Measurements from ENCODE around the gene MYOF. TPM values are rescaled to one million over a fixed set of nuclear protein-coding genes. Genes with fewer than 3 reads are reported as not detected.
A peak's percentile ranks its signal among the peaks of the same experiment; 100 is the strongest.

MYOF gene
- polyA plus RNA-seq, 3 donors = 9.7 to 29.1 (median 14.5) TPM

- Histone ChIP-seq H4K20me1 (ENCODE audit: insufficient read depth, low read length) (no peaks in the 10 kb centered on the region), H2AFZ (ENCODE audit: insufficient read depth, low read depth, low read length, poor library complexity, severe bottlenecking) (no peak overlapping the region), H3K27ac (ENCODE audit: low read depth in 1 of 2, low read length in 2 of 2) (no peak overlapping the region), H3K27me3 (ENCODE audit: control insufficient read depth in 2 of 2, insufficient read depth in 2 of 2, low read length in 2 of 2) (no peaks in the 10 kb centered on the region), H3K9me3 (replicated peaks in 1 of 2; ENCODE audit: control insufficient read depth in 1 of 2, insufficient read depth in 1 of 2, low read length in 2 of 2) (no peaks in the 10 kb centered on the region), H3K4me2 (replicated peaks; ENCODE audit: extremely low read depth, low read length, poor library complexity, severe bottlenecking) (no peak overlapping the region), H3K79me2 (ENCODE audit: insufficient read depth, low read length) (no peaks in the 10 kb centered on the region), H3K4me1 (ENCODE audit: control insufficient read depth in 1 of 2, insufficient read depth in 2 of 2, low read length in 2 of 2) (no peaks in the 10 kb centered on the region), H3K4me3 (replicated peaks in 1 of 3; ENCODE audit: low read depth in 2 of 3, low read length in 3 of 3) (no peak overlapping the region), H3K9ac (ENCODE audit: insufficient read depth, low read length, poor library complexity, severe bottlenecking) (no peak overlapping the region), H3K36me3 (replicated peaks in 1 of 2; ENCODE audit: control insufficient read depth in 1 of 2, insufficient read depth in 2 of 2, low read length in 2 of 2) (no peaks in the 10 kb centered on the region)
- Mint-ChIP-seq H3K27ac (peak overlapping the region in 1 of 7 donors; percentile 13), H3K4me3 (no peak overlapping the region), H3K27me3 (ENCODE audit: low read depth in 3 of 3) (peaks cover 0 to 3% (median 0%) of the 10 kb centered on the region in 3 donors), H3K4me1 (no peaks in the 10 kb centered on the region), H3K36me3 (no peaks in the 10 kb centered on the region), H3K9me3 (peaks cover 0 to 7% (median 6%) of the 10 kb centered on the region in 7 donors)
- intact Hi-C loops (cut with micrococcal nuclease) = no loop called here
- WGBS (ENCODE audit: insufficient coverage) = 91% methylated on average over 3 of the region's 3 CpGs
- no peak for TF ChIP-seq CTCF (IDR thresholded peaks at IDR 0.05)
- DNase-seq = no peak
Measured at GRCh38 chr10:93268021-93268420, 214.1 kb downstream of the MYOF start.

DNA sequence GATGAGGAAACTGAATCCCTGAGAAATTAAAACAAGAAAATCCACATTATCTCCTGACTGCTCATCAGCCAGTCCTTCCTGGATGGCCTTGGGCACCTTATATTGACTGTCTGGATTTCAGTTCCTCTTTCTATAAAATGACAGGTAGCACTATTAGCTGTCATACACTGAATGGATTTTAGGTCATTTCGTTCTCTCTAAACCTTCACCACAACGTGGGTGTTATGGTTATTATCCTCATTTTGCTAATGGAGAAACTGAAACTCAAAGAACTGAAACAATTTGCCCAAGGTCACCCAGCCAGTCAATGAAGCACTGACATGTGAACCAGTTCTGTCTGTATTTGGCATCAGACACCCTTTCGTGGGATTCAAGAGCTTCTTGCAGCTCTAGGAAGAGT is 214.6 kb downstream of the MYOF start:
- no peak overlapping the region for H3K4me3 Mint-ChIP-seq
- intact Hi-C loops (cut with micrococcal nuclease) = no loop called here

More for the DNA sequence above, 214.6 kb downstream of the MYOF start:
- Histone ChIP-seq H4K20me1 (ENCODE audit: insufficient read depth, low read length) (no peaks in the 10 kb centered on the region), H3K4me3 (replicated peaks in 1 of 3; ENCODE audit: low read depth in 2 of 3, low read length in 3 of 3) (no peak overlapping the region), H3K27ac (ENCODE audit: low read depth in 1 of 2, low read length in 2 of 2) (no peak overlapping the region), H3K4me2 (replicated peaks; ENCODE audit: extremely low read depth, low read length, poor library complexity, severe bottlenecking) (no peak overlapping the region), H3K27me3 (ENCODE audit: control insufficient read depth in 2 of 2, insufficient read depth in 2 of 2, low read length in 2 of 2) (no peaks in the 10 kb centered on the region), H3K36me3 (replicated peaks in 1 of 2; ENCODE audit: control insufficient read depth in 1 of 2, insufficient read depth in 2 of 2, low read length in 2 of 2) (no peaks in the 10 kb centered on the region), H3K4me1 (ENCODE audit: control insufficient read depth in 1 of 2, insufficient read depth in 2 of 2, low read length in 2 of 2) (no peaks in the 10 kb centered on the region), H2AFZ (ENCODE audit: insufficient read depth, low read depth, low read length, poor library complexity, severe bottlenecking) (no peak overlapping the region), H3K9me3 (replicated peaks in 1 of 2; ENCODE audit: control insufficient read depth in 1 of 2, insufficient read depth in 1 of 2, low read length in 2 of 2) (no peaks in the 10 kb centered on the region), H3K79me2 (ENCODE audit: insufficient read depth, low read length) (no peaks in the 10 kb centered on the region), H3K9ac (ENCODE audit: insufficient read depth, low read length, poor library complexity, severe bottlenecking) (no peak overlapping the region)
- TF ChIP-seq CTCF (IDR thresholded peaks at IDR 0.05) = no peak
- H3K9me3 Mint-ChIP-seq = peaks cover 0 to 7% (median 6%) of the 10 kb centered on the region in 7 donors
- no peaks in the 10 kb centered on the region for H3K4me1 Mint-ChIP-seq
- H3K27me3 Mint-ChIP-seq (ENCODE audit: low read depth in 3 of 3) = peaks cover 0 to 3% (median 0%) of the 10 kb centered on the region in 3 donors
- 90% methylated on average over 2 of the region's 3 CpGs for WGBS (ENCODE audit: insufficient coverage)
- H3K36me3 Mint-ChIP-seq = no peaks in the 10 kb centered on the region
- no peak overlapping the region for H3K27ac Mint-ChIP-seq
- DNase-seq = peak in 1 of 3 donors; percentile 2
